Astrocyte (in vitro differentiated cells and primary cell): ENCODE data around the gene TRMT44. TPM values are rescaled to one million over a fixed set of nuclear protein-coding genes. Genes with fewer than 3 reads are reported as not detected.
A peak's percentile ranks its signal among the peaks of the same experiment; 100 is the strongest.

ENCODE experiments used
- DNase-seq: peaks from one replicate; pipeline ENCODE4 v3.0.0-alpha.2; 2010; ENCODE audit warnings: low read depth
- FAIRE-seq: peaks from 2 replicates; lab custom pipeline; 2011; peaks lifted over from hg19 to GRCh38; lab: Jason Lieb, UNC
- H2AFZ ChIP-seq: 2 replicates; pipeline ENCODE4 v1.6.0; 2012; ENCODE audit warnings: low read depth, low read length, inconsistent platforms
- H3K27ac ChIP-seq: 2 replicates; pipeline ENCODE4 v1.5.1; 2011; ENCODE audit warnings: low read depth, low read length, inconsistent platforms
- H3K27me3 ChIP-seq: 2 replicates; pipeline ENCODE4 v1.6.0; 2011; ENCODE audit warnings: low read length, inconsistent platforms; ENCODE audit not compliant: insufficient read depth
- H3K36me3 ChIP-seq: 2 replicates; pipeline ENCODE4 v1.5.1; 2011; ENCODE audit warnings: low read length, inconsistent platforms; ENCODE audit not compliant: insufficient read depth
- H3K4me1 ChIP-seq: 2 replicates; pipeline ENCODE4 v1.5.1; 2011; ENCODE audit warnings: low read length, inconsistent platforms; ENCODE audit not compliant: insufficient read depth
- H3K4me2 ChIP-seq: 2 replicates; pipeline ENCODE4 v1.6.0; 2012; ENCODE audit warnings: low read length, inconsistent platforms
- H3K4me3 ChIP-seq: 2 replicates; pipeline ENCODE4 v1.5.1; 2011; ENCODE audit warnings: low read depth, mild to moderate bottlenecking, low read length, inconsistent platforms; ENCODE audit not compliant: insufficient read depth
- H3K79me2 ChIP-seq: 2 replicates; pipeline ENCODE4 v1.6.0; 2012; ENCODE audit warnings: mild to moderate bottlenecking, low read length, inconsistent platforms; ENCODE audit not compliant: insufficient read depth
- H3K9ac ChIP-seq: 2 replicates; pipeline ENCODE4 v1.6.0; 2012; ENCODE audit warnings: mild to moderate bottlenecking, low read length, inconsistent platforms
- H3K9me3 ChIP-seq: 2 replicates; pipeline ENCODE4 v1.5.1; 2012; ENCODE audit warnings: low read depth, mild to moderate bottlenecking, low read length, inconsistent platforms; ENCODE audit not compliant: insufficient read depth
- H4K20me1 ChIP-seq: 2 replicates; pipeline ENCODE4 v1.6.0; 2012; ENCODE audit warnings: low read length, inconsistent platforms; ENCODE audit not compliant: insufficient read depth
- H3K27ac Mint-ChIP-seq: one replicate; pipeline ENCODE4 v1.8.0; 2021; ENCODE audit warnings: mild to moderate bottlenecking, mixed read lengths; ENCODE audit not compliant: unreplicated experiment
- H3K27me3 Mint-ChIP-seq: one replicate; pipeline ENCODE4 v1.8.0; 2021; ENCODE audit warnings: low read depth, mixed read lengths; ENCODE audit not compliant: unreplicated experiment
- H3K36me3 Mint-ChIP-seq: one replicate; pipeline ENCODE4 v1.8.0; 2021; ENCODE audit warnings: low read depth, mixed read lengths; ENCODE audit not compliant: unreplicated experiment
- H3K4me1 Mint-ChIP-seq: one replicate; pipeline ENCODE4 v1.8.0; 2021; ENCODE audit warnings: low read depth, mixed read lengths; ENCODE audit not compliant: unreplicated experiment
- H3K4me3 Mint-ChIP-seq: one replicate; pipeline ENCODE4 v1.8.0; 2021; ENCODE audit warnings: mild to moderate bottlenecking, moderate library complexity, mixed read lengths; ENCODE audit not compliant: unreplicated experiment
- H3K9me3 Mint-ChIP-seq: one replicate; pipeline ENCODE4 v1.8.0; 2021; ENCODE audit warnings: mild to moderate bottlenecking, mixed read lengths; ENCODE audit not compliant: unreplicated experiment
- EZH2 ChIP-seq: IDR thresholded peaks from 2 replicates; pipeline ENCODE4 v1.6.1; 2012; ENCODE audit warnings: mild to moderate bottlenecking, low read length, inconsistent platforms; ENCODE audit not compliant: insufficient read depth
- total RNA-seq: library from RNA; stranded (reverse); gene quantifications from 2 replicates; pipeline ENCODE4 v1.2.1, GENCODE V29; 2021
- TF ChIP-seq, protein P1 (sequence below): IDR thresholded peaks from 2 replicates; pipeline ENCODE4 v1.5.1; 2011; ENCODE audit warnings: low read depth, mild to moderate bottlenecking, inconsistent platforms, low read length, moderate library complexity; ENCODE audit not compliant: insufficient read depth

Gene TRMT44
- total RNA-seq, 1 donor from 2014 or later = 18.0 TPM

GRCh38 chr4:8522160-8523120, 81.9 kb downstream of the TRMT44 start:
- Histone ChIP-seq H3K79me2 (no peaks in the 10 kb centered on the region), H4K20me1 (no peaks in the 10 kb centered on the region), H3K4me2 (no peak overlapping the region), H3K4me3 (no peak overlapping the region), H3K27me3 (no peaks in the 10 kb centered on the region), H3K4me1 (no peaks in the 10 kb centered on the region), H3K9ac (no peak overlapping the region), H3K27ac (no peak overlapping the region), H3K9me3 (peaks cover 6% of the 10 kb centered on the region), H2AFZ (no peak overlapping the region), H3K36me3 (no peaks in the 10 kb centered on the region)
- FAIRE-seq (no peak), DNase-seq (no peak)
- Mint-ChIP-seq H3K4me1 (peaks cover 17% of the 10 kb centered on the region), H3K27ac (no peak overlapping the region), H3K36me3 (no peaks in the 10 kb centered on the region), H3K9me3 (peaks cover 12% of the 10 kb centered on the region), H3K4me3 (no peak overlapping the region), H3K27me3 (peaks cover 11% of the 10 kb centered on the region)
- TF ChIP-seq, protein P1, sequence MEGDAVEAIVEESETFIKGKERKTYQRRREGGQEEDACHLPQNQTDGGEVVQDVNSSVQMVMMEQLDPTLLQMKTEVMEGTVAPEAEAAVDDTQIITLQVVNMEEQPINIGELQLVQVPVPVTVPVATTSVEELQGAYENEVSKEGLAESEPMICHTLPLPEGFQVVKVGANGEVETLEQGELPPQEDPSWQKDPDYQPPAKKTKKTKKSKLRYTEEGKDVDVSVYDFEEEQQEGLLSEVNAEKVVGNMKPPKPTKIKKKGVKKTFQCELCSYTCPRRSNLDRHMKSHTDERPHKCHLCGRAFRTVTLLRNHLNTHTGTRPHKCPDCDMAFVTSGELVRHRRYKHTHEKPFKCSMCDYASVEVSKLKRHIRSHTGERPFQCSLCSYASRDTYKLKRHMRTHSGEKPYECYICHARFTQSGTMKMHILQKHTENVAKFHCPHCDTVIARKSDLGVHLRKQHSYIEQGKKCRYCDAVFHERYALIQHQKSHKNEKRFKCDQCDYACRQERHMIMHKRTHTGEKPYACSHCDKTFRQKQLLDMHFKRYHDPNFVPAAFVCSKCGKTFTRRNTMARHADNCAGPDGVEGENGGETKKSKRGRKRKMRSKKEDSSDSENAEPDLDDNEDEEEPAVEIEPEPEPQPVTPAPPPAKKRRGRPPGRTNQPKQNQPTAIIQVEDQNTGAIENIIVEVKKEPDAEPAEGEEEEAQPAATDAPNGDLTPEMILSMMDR = no peak
- TF ChIP-seq EZH2 = no peak

GRCh38 chr4:8523175-8523574, 82.6 kb downstream of the TRMT44 start:
- H4K20me1 ChIP-seq = no peaks in the 10 kb centered on the region
- H3K27me3 ChIP-seq = no peaks in the 10 kb centered on the region
- peaks cover 6% of the 10 kb centered on the region for H3K9me3 ChIP-seq
- H3K4me2 ChIP-seq = no peak overlapping the region
- Mint-ChIP-seq H3K4me3 (no peak overlapping the region), H3K9me3 (peaks cover 12% of the 10 kb centered on the region), H3K27me3 (peaks cover 11% of the 10 kb centered on the region), H3K4me1 (peaks cover 17% of the 10 kb centered on the region), H3K27ac (no peak overlapping the region), H3K36me3 (no peaks in the 10 kb centered on the region)
- H3K36me3 ChIP-seq = no peaks in the 10 kb centered on the region
- H3K79me2 ChIP-seq = no peaks in the 10 kb centered on the region
- no peaks in the 10 kb centered on the region for H3K4me1 ChIP-seq
- no peak overlapping the region for H3K9ac ChIP-seq
- no peak for TF ChIP-seq EZH2
- TF ChIP-seq, protein P1 = no peak
- FAIRE-seq (no peak), DNase-seq (no peak)
- no peak overlapping the region for H3K27ac ChIP-seq
- H3K4me3 ChIP-seq = no peak overlapping the region
- H2AFZ ChIP-seq = no peak overlapping the region

- no peak overlapping the region for H3K27ac ChIP-seq
- H3K9ac ChIP-seq = no peak overlapping the region
- no peak for DNase-seq
- FAIRE-seq = no peak
- H3K4me1 Mint-ChIP-seq = peaks cover 20% of the 10 kb centered on the region
- H3K36me3 Mint-ChIP-seq = no peaks in the 10 kb centered on the region
- H3K27me3 ChIP-seq = no peaks in the 10 kb centered on the region
- no peaks in the 10 kb centered on the region for H3K36me3 ChIP-seq
- H3K9me3 Mint-ChIP-seq = peaks cover 12% of the 10 kb centered on the region
- no peak overlapping the region for H2AFZ ChIP-seq
- no peak overlapping the region for H3K4me3 ChIP-seq
- no peak overlapping the region for H3K4me2 ChIP-seq
- H3K27me3 Mint-ChIP-seq = peaks cover 11% of the 10 kb centered on the region
- H3K79me2 ChIP-seq = no peaks in the 10 kb centered on the region
- TF ChIP-seq, protein P1 = no peak
- TF ChIP-seq EZH2 = no peak
- peak overlapping the region; percentile 77 for H3K27ac Mint-ChIP-seq
- H3K4me1 ChIP-seq = no peaks in the 10 kb centered on the region
- H4K20me1 ChIP-seq = no peaks in the 10 kb centered on the region
- H3K9me3 ChIP-seq = peaks cover 6% of the 10 kb centered on the region
- no peak overlapping the region for H3K4me3 Mint-ChIP-seq
These were observed 83.2 kb downstream of the TRMT44 start for GRCh38 chr4:8523766-8524165.
